Activated CD8-positive, alpha-beta T cell treated with anti-CD3 and anti-CD28 coated beads for 36 hours (primary cell): ENCODE data around the gene NDUFAF3. TPM values are rescaled to one million over a fixed set of nuclear protein-coding genes. Genes with fewer than 3 reads are reported as not detected.
A peak's percentile ranks its signal among the peaks of the same experiment; 100 is the strongest.

Source experiments
- ATAC-seq: fragments of 200-7000 bp; cut with Tn5 transposase; one replicate; pipeline ENCODE4 v1.10.0; 2021; ENCODE audit warnings: mild to moderate bottlenecking, moderate library complexity
- CTCF ChIA-PET: fragments of 350-600 bp; sonication (Branson Sonifier 250); formaldehyde crosslinking; loops from one replicate; lab custom pipeline; 2021; ENCODE audit warnings: antibody characterized with exemption; lab: Charles Lee
- POLR2A ChIA-PET: fragments of 350-600 bp; sonication (Branson Sonifier 250); formaldehyde crosslinking; loops from one replicate; lab custom pipeline; 2021; ENCODE audit warnings: antibody characterized with exemption; lab: Charles Lee
- DNase-seq: peaks from one replicate; pipeline ENCODE4 v3.0.0-alpha.2; 2020
- H3K27ac Mint-ChIP-seq: one replicate; pipeline ENCODE4 v1.8.0; 2021; ENCODE audit warnings: mild to moderate bottlenecking, mixed read lengths
- H3K27me3 Mint-ChIP-seq: one replicate; pipeline ENCODE4 v1.8.0; 2021; ENCODE audit warnings: mixed read lengths
- H3K36me3 Mint-ChIP-seq: one replicate; pipeline ENCODE4 v1.8.0; 2021; ENCODE audit warnings: low read depth, mixed read lengths
- H3K4me1 Mint-ChIP-seq: one replicate; pipeline ENCODE4 v1.8.0; 2021; ENCODE audit warnings: low read depth, mixed read lengths
- H3K4me3 Mint-ChIP-seq: one replicate; pipeline ENCODE4 v1.8.0; 2021; ENCODE audit warnings: mild to moderate bottlenecking, moderate library complexity, mixed read lengths
- H3K9me3 Mint-ChIP-seq: one replicate; pipeline ENCODE4 v1.8.0; 2021; ENCODE audit warnings: mixed read lengths
- intact Hi-C: fragments of 100-400 bp; cut with micrococcal nuclease; formaldehyde crosslinking; loops from one replicate; pipeline ENCODE4 v1.10.0; 2022
- total RNA-seq, 2 experiments: library from RNA; stranded (reverse); gene quantifications; one replicate each; pipeline ENCODE4 v1.2.3, GENCODE V29; 2021
- TF ChIP-seq, protein P1 (sequence below): fragments of 200-600 bp; IDR thresholded peaks from one replicate; pipeline ENCODE4 v1.8.0; 2022; ENCODE audit warnings: antibody characterized with exemption, mild to moderate bottlenecking

NDUFAF3 gene
- total RNA-seq, 2 experiments from 2014 or later, result 90.7 to 95.5 TPM

DNA sequence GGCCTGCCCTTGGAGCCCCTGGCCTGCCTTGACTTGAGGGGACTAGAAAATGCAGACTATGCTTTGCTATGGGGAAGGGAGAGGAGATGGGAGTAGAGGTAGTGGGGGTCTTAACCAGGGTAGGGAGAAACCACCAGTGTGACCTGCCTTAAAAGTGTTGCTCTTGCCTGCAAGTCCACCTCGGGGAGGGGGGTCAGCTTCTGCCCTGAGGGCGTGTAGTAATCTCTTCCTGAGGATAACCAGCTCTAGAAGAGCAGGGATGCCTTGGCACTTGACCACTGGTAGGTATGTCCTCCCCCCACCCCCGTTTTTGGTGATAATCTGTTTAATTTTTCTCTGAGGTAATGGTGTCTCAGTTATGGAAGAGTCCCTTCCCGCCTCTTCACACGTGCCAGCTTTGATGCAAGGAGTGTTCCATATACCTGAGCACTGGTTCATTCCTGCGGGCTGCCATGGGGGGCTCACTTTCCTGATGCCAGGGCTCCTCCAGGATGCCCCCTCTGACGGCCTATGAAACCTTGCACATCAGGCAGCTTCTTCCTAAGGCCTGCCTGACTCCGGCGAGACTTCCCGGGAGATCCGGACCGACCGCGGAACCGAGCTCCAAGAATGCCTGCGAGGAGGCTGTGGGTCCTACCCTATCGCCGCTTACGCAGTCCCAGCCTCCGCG is 32.7 kb upstream of the NDUFAF3 start:
- TF ChIP-seq, protein P1, sequence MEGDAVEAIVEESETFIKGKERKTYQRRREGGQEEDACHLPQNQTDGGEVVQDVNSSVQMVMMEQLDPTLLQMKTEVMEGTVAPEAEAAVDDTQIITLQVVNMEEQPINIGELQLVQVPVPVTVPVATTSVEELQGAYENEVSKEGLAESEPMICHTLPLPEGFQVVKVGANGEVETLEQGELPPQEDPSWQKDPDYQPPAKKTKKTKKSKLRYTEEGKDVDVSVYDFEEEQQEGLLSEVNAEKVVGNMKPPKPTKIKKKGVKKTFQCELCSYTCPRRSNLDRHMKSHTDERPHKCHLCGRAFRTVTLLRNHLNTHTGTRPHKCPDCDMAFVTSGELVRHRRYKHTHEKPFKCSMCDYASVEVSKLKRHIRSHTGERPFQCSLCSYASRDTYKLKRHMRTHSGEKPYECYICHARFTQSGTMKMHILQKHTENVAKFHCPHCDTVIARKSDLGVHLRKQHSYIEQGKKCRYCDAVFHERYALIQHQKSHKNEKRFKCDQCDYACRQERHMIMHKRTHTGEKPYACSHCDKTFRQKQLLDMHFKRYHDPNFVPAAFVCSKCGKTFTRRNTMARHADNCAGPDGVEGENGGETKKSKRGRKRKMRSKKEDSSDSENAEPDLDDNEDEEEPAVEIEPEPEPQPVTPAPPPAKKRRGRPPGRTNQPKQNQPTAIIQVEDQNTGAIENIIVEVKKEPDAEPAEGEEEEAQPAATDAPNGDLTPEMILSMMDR, result no peak
- DNase-seq (no peak), ATAC-seq (peak; percentile 3)
- Mint-ChIP-seq H3K4me3 (peak overlapping the region; percentile 92), H3K4me1 (peaks cover 36% of the 10 kb centered on the region), H3K36me3 (peaks cover 25% of the 10 kb centered on the region), H3K27me3 (no peaks in the 10 kb centered on the region), H3K9me3 (no peaks in the 10 kb centered on the region), H3K27ac (peak overlapping the region; percentile 95)
- ChIA-PET POLR2A (interaction anchor here (0.6 to 6.5 kb wide), 15 partner anchors 11 to 350 kb away, joined by 3 to 72 read pairs (median 6); partner anchors contain the start of genes ARIH2, DALRD3, IMPDH2 and NDUFAF3), CTCF (interaction anchor here (0.6 to 6.5 kb wide), 18 partner anchors 8 to 325 kb away, joined by 3 to 78 read pairs (median 4); partner anchors contain the start of genes ARIH2, DALRD3, IMPDH2 and NDUFAF3)
- intact Hi-C loops, result loop anchor here (5.0 kb wide), 1 partner anchor 33 kb away; the partner anchor contains the start of gene NDUFAF3

DNA sequence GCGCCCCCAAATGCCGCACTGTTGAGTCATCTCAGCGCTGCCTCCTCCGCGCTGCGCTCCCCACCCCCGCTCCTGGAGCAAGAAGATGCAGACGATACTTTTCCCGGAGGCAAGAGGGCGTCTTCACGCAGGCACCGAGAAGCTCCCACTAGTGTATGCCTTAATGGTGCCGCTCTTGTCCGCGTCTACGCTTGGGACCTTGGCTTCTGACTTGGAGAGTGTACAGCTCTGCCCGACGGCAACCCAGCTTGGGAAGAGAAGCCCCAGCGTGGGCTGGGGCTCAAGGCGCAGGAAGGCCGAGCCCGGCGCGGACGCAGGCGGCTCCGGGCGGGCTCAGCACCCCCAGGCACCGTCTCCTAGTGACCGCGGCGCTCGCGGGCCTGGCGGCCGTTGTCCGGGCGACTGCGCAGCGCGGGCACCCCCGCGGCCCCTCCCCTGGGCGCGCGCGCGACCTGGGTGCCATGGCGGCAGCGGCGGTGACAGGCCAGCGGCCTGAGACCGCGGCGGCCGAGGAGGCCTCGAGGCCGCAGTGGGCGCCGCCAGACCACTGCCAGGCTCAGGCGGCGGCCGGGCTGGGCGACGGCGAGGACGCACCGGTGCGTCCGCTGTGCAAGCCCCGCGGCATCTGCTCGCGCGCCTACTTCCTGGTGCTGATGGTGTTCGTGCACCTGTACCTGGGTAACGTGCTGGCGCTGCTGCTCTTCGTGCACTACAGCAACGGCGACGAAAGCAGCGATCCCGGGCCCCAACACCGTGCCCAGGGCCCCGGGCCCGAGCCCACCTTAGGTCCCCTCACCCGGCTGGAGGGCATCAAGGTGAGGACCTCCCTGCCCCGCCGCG is 31.9 kb upstream of the NDUFAF3 start, which contains the start of gene P4HTM:
Gene P4HTM, plus strand, starts transcription at position 446 of the 840 bp plus-strand sequence. Its CDS starts 16 bp downstream, at position 462.
- ChIA-PET CTCF (interaction anchor here (0.6 to 6.5 kb wide), 11 partner anchors 9 to 326 kb away, joined by 3 to 78 read pairs (median 12); partner anchors contain the start of genes DALRD3, IMPDH2, NDUFAF3 and QRICH1), POLR2A (interaction anchor here (0.6 to 6.5 kb wide), 14 partner anchors 10 to 792 kb away, joined by 3 to 72 read pairs (median 6); partner anchors contain the start of genes DALRD3, IMPDH2, NDUFAF3 and QRICH1)
- DNase-seq, result peak; percentile 92
- Mint-ChIP-seq H3K9me3 (no peaks in the 10 kb centered on the region), H3K27me3 (no peaks in the 10 kb centered on the region), H3K36me3 (peaks cover 22% of the 10 kb centered on the region), H3K27ac (peak within 1 kb of the TSS; percentile 95), H3K4me1 (peaks cover 41% of the 10 kb centered on the region), H3K4me3 (peak within 1 kb of the TSS; percentile 92)
- peak; percentile 84 for ATAC-seq
- intact Hi-C loops, result loop anchor here (5.0 kb wide), 1 partner anchor 32 kb away; the partner anchor contains the start of gene NDUFAF3
- TF ChIP-seq, protein P1, result peak; percentile 11

DNA sequence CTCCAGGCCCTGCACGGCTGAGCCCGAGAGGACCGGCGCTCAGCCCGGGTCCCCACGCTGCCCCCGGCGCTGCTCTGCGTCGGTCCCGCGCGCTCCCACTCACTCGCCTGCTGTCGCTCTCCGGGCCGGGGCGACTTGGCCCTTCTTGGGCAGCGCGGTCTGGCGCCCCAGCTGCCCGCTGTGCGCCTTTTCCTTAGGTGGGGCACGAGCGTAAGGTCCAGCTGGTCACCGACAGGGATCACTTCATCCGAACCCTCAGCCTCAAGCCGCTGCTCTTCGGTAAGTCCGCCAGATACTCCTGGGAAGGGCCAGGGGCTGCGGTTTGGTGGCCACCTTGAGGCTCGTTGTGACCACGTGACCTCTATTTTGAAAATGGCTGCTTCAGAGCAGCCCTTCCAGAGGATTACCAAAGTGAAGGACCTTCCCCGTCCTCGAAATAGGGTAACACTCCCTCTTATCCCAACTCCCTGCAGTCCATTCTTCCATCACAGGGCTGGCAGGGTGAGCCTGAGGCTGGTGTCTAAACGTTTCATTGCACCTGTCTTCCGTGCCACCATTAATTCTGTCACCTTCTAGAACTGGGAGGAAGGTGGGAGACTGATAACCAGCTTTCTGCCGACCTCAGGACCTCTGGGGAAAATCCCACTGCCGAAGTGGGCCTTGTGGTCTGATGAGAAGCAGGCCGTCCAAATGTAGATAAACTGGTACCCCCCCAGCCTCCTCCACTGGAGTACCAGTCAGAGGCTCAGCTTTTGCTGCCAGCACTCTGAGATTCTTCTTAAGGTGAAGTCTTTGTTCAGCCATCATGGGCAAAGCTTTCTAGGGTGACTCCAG is 31.1 kb upstream of the NDUFAF3 start:
- TF ChIP-seq, protein P1, result no peak

DNA sequence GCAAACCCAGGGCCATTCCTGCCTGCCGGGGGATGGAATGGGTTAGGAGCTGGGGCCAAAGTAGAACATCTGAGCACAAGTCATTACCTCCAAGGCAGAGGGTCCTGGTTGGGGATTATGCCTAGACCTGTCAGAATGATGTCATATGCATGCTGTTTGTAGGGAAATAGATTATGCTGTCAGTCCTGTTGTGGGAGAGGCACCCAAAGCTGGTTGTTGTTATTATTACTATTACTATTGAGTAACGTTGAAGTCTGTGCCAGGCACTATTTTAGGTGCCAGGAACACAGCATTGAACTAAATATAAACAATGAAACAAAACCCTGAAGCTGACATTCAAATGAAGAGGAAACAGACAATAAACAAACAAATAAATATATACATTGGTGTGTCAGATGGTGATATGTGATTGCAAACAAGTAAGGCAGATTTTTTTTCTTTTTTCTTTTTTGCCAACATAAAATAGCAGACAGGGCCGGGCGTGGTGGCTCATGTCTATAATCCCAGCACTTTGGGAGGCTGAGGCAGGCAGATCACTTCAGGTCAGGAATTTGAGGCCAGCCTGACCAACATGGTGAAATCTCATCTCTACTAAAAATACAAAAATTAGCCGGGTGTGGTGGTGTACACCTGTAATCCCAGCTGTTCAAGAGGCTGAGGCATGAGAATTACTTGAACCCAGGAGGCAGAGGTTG is 29.9 kb upstream of the NDUFAF3 start:
- Mint-ChIP-seq H3K27ac (peak overlapping the region; percentile 77), H3K4me3 (peak overlapping the region; percentile 92), H3K36me3 (peaks cover 22% of the 10 kb centered on the region), H3K4me1 (peaks cover 41% of the 10 kb centered on the region), H3K9me3 (no peaks in the 10 kb centered on the region), H3K27me3 (no peaks in the 10 kb centered on the region)
- intact Hi-C loops, result no loop called here
- ChIA-PET POLR2A (interaction anchor here (0.8 to 6.5 kb wide), 11 partner anchors 9 to 130 kb away, joined by 3 to 72 read pairs (median 6); partner anchors contain the start of genes ARIH2, DALRD3, IMPDH2 and NDUFAF3), CTCF (interaction anchor here (1.1 to 2.3 kb wide), 6 partner anchors 16 to 443 kb away, joined by 3 to 22 read pairs (median 4); partner anchors contain the start of genes NDUFAF3 and WDR6)
- DNase-seq, result no peak
- TF ChIP-seq, protein P1, result no peak
- no peak for ATAC-seq

More for the DNA sequence above, 31.1 kb upstream of the NDUFAF3 start:
- Mint-ChIP-seq H3K27ac (peak overlapping the region; percentile 91), H3K4me1 (peaks cover 43% of the 10 kb centered on the region), H3K4me3 (peak overlapping the region; percentile 92), H3K36me3 (peaks cover 22% of the 10 kb centered on the region), H3K27me3 (no peaks in the 10 kb centered on the region), H3K9me3 (no peaks in the 10 kb centered on the region)
- DNase-seq, result peak; percentile 53
- ATAC-seq, result no peak
- intact Hi-C loops, result no loop called here
- CTCF ChIA-PET, result interaction anchor here (1.1 to 6.5 kb wide), 7 partner anchors 18 to 442 kb away, joined by 3 to 78 read pairs (median 5); partner anchors contain the start of genes DALRD3, NDUFAF3 and WDR6
- POLR2A ChIA-PET, result interaction anchor here (0.6 to 6.5 kb wide), 12 partner anchors 14 to 791 kb away, joined by 3 to 72 read pairs (median 6); partner anchors contain the start of genes DALRD3, IMPDH2, NDUFAF3 and QRICH1
